WTC11 (cell line): ENCODE data around the gene SLC9A9.

Experiments
- ELF4 ChIP-seq: sonication (generic); formaldehyde crosslinking; IDR thresholded peaks from 2 replicates; pipeline ENCODE4 v1.8.1; 2022; ENCODE audit warnings: low read depth, mild to moderate bottlenecking, moderate library complexity, missing genetic modification reagents
- FOXP1 ChIP-seq: sonication (generic); formaldehyde crosslinking; IDR thresholded peaks from 2 replicates; pipeline ENCODE4 v1.8.0; 2022; ENCODE audit warnings: missing genetic modification reagents, mild to moderate bottlenecking, moderate library complexity, borderline replicate concordance
- TEAD1 ChIP-seq: sonication (generic); formaldehyde crosslinking; IDR thresholded peaks from 2 replicates; pipeline ENCODE4 v1.8.0; 2022; ENCODE audit warnings: mild to moderate bottlenecking, missing genetic modification reagents
- ZNF121 ChIP-seq: sonication (generic); formaldehyde crosslinking; IDR thresholded peaks from 2 replicates; pipeline ENCODE4 v1.8.0; 2023; ENCODE audit warnings: missing genetic modification reagents
- TF ChIP-seq, protein P1 (sequence below): fragments of 200-600 bp; IDR thresholded peaks from 2 replicates; pipeline ENCODE4 v1.8.0; 2022; ENCODE audit warnings: antibody characterized with exemption

DNA sequence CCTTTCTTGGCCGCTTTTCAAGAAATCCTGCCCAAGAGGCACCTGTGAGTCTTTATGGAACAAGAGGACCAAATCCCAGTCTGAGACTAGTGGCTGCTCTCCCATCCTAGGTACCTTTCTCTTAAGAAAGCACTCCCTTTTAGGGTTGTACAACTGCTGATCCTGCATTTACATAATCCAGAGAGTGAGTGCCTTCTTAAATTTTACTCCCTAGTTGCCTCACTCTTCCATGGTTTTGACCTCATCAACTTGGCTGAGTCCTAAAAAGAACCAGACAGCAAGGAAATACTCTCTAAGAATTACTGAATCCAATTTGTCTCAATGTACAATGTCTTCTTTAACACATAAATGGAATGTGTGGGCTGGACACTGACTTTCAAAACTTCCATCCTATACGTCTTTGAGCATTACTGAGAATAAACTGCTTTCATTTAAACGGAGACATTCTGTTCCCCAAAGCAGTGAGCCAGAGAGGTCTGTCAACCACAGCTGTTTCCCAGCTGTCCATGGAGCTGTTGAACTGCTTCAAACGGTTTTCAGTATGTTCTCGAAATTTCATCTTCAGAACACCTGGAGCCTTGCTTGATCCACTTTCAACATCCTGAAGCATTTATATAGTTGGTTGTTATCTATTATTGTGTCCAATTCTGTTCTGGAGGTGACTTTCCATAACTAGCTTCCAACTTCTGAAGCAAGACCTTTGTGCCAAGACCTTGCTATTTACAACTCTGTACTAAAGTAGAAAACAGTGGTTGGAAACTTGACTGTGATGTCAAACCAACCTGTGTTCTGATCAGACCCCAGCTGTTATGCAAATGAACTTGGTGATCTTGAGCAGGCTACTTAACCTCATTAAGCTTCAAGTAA lies 179.1 kb downstream of the SLC9A9 start:
- TF ChIP-seq, protein P1, sequence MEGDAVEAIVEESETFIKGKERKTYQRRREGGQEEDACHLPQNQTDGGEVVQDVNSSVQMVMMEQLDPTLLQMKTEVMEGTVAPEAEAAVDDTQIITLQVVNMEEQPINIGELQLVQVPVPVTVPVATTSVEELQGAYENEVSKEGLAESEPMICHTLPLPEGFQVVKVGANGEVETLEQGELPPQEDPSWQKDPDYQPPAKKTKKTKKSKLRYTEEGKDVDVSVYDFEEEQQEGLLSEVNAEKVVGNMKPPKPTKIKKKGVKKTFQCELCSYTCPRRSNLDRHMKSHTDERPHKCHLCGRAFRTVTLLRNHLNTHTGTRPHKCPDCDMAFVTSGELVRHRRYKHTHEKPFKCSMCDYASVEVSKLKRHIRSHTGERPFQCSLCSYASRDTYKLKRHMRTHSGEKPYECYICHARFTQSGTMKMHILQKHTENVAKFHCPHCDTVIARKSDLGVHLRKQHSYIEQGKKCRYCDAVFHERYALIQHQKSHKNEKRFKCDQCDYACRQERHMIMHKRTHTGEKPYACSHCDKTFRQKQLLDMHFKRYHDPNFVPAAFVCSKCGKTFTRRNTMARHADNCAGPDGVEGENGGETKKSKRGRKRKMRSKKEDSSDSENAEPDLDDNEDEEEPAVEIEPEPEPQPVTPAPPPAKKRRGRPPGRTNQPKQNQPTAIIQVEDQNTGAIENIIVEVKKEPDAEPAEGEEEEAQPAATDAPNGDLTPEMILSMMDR, result no peak
- TF ChIP-seq TEAD1 (CRISPR knock-in tag) (no peak), ZNF121 (no peak), ELF4 (CRISPR knock-in tag) (no peak), FOXP1 (CRISPR knock-in tag) (no peak)
